ENCODE measurements around the gene MAMDC4. TPM values are rescaled to one million over a fixed set of nuclear protein-coding genes. Genes with fewer than 3 reads are reported as not detected.
"Not testable (repeated sequence)": the region's sequence is repeated elsewhere in the genome, so short reads cannot be mapped to it uniquely, and the experiment has no call there.

Gene MAMDC4
- polyA plus RNA-seq, 6 donors from 2014 or later: not detected

DNA sequence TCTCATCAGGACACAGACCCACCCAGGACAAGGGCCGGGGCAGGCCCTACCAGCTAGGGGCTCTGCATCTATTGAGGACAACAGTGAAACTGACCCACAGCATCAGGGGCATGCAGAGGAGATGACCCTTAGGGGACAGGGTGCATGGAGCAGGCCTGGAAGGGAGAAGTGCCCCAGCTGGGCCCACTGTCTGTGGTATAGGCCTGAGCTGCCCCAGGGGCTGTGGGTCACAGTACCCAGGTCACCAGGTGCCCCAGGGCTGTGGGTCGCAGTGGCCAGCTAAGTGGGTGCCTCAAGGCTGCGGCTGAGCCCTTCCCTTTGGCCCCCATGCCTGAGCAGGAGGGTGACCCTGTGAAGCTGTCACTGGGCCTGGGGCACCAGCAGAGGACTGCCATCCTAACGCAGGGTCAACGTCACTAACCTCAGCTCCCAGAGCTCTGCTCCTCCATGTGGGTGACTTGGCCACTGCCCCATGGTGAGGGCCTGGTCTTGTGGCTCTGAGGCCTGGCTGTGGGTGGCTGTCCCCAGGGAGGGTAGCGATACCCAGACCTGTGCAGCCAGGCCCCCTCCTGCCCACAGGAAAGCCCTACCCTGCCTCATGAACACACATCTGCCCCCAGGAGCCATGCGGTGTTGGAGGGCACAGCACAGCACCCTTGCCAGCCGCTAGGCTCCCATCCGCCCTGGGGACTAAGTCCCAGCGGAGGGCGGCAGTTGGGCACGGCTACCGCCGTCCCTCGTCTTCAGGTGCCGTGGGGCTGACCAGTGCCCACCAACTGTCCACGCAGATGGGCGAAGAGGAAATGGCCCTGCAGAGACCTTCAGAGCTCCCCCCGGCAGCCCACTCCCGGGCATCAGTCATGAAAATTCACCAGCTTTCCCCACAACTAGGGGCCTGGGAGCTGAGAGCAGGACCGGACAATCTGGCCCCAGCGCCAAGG lies 9.1 kb downstream of the MAMDC4 start:
- no peaks in the 10 kb centered on the region for H3K36me3 Mint-ChIP-seq
- ATAC-seq (ENCODE audit: low read depth in 2 of 2) (no peak), DNase-seq (no peak)
- no peak overlapping the region for H3K4me3 Mint-ChIP-seq
- peaks cover 10 to 22% (median 22%) of the 10 kb centered on the region in 3 donors for H3K4me1 Mint-ChIP-seq
- H3K9me3 Mint-ChIP-seq: no peaks in the 10 kb centered on the region
- H3K27ac Mint-ChIP-seq: no peak overlapping the region
- no peaks in the 10 kb centered on the region for H3K27me3 Mint-ChIP-seq

DNA sequence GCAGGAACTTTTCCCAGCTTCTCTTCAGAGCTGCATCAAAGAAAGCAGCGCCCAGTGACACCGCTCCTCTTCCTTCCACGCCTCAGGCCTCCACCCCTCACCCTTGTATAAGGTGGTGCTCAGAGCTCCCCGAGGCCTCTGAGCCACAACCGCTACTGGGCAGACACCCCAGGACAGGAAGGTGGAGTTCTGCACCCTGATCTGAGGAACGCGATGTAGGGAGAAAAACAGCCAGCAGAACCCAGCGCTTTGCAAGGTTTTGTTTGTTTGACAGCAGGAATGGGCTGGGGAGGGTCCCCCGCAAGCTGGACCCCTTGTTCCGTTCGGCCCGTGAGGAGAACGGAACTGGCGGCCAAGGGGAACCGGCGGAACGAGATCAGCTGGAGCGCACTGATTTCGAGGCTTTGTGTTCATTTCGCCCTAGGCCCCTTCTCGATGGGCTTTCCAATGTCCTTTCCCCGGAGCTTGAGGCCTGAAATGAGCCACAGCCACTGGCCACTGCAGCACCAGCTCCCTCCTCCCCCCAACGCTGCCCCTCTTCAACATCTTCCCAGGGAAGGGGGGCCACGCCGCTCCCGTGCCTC lies 9.8 kb downstream of the MAMDC4 start:
- DNase-seq (no peak), ATAC-seq (ENCODE audit: low read depth in 2 of 2) (no peak)
- H3K4me3 Mint-ChIP-seq: peak overlapping the region in 1 of 8 donors; percentile 16
- H3K9me3 Mint-ChIP-seq: no peaks in the 10 kb centered on the region
- peak overlapping the region in 1 of 6 donors; percentile 56 for H3K27ac Mint-ChIP-seq
- H3K4me1 Mint-ChIP-seq: peaks cover 10 to 23% (median 22%) of the 10 kb centered on the region in 3 donors
- H3K36me3 Mint-ChIP-seq: no peaks in the 10 kb centered on the region
- no peaks in the 10 kb centered on the region for H3K27me3 Mint-ChIP-seq

DNA sequence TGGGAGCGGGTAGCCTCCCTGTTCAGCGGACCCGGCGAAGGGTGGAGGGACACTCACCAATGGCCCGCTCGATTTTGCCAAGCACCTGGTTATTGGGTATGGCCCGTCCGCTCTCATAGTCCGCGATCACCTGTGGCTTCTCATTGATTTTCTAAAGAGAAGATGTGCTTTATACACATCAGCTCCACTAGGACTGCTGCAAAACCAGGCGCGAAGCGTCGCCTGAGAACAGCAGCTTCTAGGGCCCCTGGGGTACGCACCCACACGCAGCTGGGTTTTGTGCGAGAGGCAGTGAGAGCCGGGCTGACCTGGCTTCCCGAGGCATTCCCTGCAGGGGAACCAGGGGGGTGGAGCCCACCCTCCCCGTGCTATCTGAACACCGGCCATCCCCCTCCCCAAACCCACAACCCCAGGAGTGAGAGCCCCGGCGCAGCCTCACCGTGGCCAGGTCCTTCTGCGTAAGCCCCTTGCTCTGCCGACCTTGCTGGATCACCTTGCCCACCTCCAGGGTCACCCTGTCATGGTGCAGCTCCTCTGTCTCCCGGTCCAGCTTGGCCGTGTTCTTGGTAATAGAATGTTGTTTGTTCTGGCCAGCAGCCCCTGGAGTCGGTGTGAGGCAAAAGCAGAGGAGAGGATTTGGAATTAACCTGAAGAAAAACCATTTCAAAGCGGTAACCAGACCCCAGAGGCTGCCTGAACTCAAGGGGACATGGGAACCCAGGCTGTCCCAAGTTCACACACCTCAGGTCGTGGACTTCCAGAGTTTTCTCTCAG lies 10.9 kb downstream of the MAMDC4 start:
- no peak for DNase-seq
- no peaks in the 10 kb centered on the region for H3K27me3 Mint-ChIP-seq
- H3K9me3 Mint-ChIP-seq: no peaks in the 10 kb centered on the region
- H3K4me1 Mint-ChIP-seq: peaks cover 10 to 27% (median 22%) of the 10 kb centered on the region in 3 donors
- peak overlapping the region in 3 of 8 donors; percentile 35 to 81 (median 81) for H3K4me3 Mint-ChIP-seq
- no peak overlapping the region for H3K27ac Mint-ChIP-seq
- no peak for ATAC-seq (ENCODE audit: low read depth in 2 of 2)
- no peaks in the 10 kb centered on the region for H3K36me3 Mint-ChIP-seq

DNA sequence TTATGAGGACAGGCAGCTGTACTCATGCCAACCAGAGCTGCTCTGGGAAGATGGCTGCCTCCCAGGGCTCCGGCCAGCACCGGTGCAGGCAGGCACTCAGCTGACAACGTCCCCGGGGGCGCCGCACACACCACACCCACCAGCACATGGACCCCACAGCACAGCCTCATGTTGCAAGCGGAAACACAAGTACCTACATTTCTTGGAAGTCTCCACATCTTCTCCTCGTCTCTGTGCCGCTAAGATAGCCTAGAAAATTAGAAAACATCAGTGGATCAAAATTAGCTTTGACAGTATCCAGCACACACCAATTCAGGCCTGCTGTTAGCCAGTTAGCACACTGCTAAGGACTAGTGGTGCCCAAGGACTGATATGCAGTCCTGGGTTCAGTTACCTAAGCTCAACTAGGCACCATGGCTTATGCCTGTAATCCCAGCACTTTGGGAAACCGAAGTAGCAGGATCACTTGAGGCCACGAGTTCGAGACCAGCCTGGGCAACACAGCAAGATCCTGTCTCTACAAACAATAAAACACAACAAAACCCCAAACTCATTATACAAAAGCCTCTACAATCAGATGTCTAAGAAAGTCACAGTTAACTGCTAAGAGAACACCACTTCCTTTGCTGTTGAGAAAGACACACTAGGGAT lies 11.6 kb downstream of the MAMDC4 start:
- Mint-ChIP-seq H3K4me1 (peaks cover 10 to 27% (median 22%) of the 10 kb centered on the region in 3 donors), H3K27ac (peak overlapping the region in 1 of 6 donors; percentile 42), H3K36me3 (no peaks in the 10 kb centered on the region), H3K4me3 (peak overlapping the region in 3 of 8 donors; percentile 57 to 81 (median 60)), H3K27me3 (no peaks in the 10 kb centered on the region), H3K9me3 (no peaks in the 10 kb centered on the region)
- no peak for ATAC-seq (ENCODE audit: low read depth in 2 of 2)
- no peak for DNase-seq

DNA sequence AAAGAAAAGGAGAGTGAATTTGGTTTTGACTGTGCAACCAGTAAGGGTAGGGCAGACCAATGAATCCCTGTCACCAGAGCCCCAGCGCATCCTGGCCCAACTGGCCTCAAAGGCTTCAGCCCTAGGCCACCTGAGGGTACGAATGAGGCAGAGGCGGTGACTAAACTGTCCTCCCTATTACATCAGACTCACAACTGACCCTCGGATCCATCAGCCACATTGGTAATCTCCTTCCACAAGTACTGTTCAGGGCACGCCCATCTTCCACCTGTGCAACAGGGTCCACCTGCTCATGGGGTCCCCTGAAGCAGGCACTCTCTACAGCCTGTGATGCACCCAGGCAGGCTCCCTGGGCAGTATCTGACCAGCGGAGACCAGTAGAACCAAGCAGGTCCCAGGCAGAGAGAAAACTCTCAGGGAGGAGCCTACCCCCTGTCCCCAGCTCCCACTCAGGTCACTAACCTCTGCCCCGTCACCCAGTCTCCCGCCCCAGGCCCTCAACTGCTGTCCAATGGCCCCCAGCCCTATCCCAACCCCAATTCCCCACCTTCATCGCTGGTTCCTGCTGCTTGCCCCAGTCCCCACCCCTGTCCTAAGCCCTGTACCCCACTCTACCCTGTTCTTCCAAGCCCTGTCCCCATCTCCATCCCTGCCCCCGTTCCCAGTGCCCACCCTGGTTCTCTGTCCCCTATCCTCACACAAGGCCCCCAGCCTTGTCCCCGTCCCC lies 13.1 kb downstream of the MAMDC4 start:
- H3K36me3 Mint-ChIP-seq: no peaks in the 10 kb centered on the region
- no peaks in the 10 kb centered on the region for H3K9me3 Mint-ChIP-seq

GRCh38 chr9:136865768-136866103 lies 13.6 kb downstream of the MAMDC4 start:
- H3K27me3 Mint-ChIP-seq: no peaks in the 10 kb centered on the region
- ATAC-seq (ENCODE audit: low read depth in 2 of 2) (peak; percentile 9 to 15), DNase-seq (no peak)
- no peaks in the 10 kb centered on the region for H3K9me3 Mint-ChIP-seq
- H3K4me3 Mint-ChIP-seq: peak overlapping the region; percentile 80 to 95 (median 88)
- H3K4me1 Mint-ChIP-seq: peaks cover 7 to 24% (median 16%) of the 10 kb centered on the region in 3 donors
- peak overlapping the region in 4 of 6 donors; percentile 74 to 94 (median 86) for H3K27ac Mint-ChIP-seq
- no peaks in the 10 kb centered on the region for H3K36me3 Mint-ChIP-seq

More for the DNA sequence above, 13.1 kb downstream of the MAMDC4 start:
- Mint-ChIP-seq H3K27ac (peak overlapping the region in 5 of 6 donors; percentile 61 to 94 (median 82)), H3K4me1 (peaks cover 10 to 27% (median 21%) of the 10 kb centered on the region in 3 donors), H3K4me3 (peak overlapping the region; percentile 80 to 95 (median 88)), H3K27me3 (no peaks in the 10 kb centered on the region)
- ATAC-seq (ENCODE audit: low read depth in 2 of 2) (no peak), DNase-seq (no peak)

DNA sequence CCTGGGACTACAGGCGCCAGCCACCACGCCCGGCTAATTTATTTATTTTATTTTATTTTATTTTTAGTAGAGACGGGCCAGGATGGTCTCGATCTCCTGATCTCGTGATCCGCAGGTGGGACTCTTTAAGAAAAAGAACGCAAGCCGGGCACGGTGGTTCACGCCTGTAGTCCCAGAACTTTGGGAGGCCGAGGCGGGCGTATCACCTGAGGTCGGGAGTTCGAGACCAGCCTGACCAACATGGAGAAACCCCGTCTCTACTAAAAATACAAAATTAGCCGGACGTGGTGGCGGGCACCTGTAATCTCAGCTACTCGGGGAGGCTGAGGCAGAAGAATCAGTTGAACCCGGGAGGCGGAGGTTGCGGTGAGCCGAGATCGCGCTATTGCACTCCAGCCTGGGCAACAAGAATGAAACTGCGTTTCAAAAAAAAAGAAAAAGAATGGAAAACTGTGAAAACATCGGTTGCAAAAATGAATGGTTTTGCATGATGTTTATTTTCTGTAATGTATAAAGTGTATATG lies 14.8 kb downstream of the MAMDC4 start:
- not testable (repeated sequence) for DNase-seq, H3K27me3 Mint-ChIP-seq
- H3K4me1 Mint-ChIP-seq: peaks cover 7 to 24% (median 14%) of the 10 kb centered on the region in 3 donors

DNA sequence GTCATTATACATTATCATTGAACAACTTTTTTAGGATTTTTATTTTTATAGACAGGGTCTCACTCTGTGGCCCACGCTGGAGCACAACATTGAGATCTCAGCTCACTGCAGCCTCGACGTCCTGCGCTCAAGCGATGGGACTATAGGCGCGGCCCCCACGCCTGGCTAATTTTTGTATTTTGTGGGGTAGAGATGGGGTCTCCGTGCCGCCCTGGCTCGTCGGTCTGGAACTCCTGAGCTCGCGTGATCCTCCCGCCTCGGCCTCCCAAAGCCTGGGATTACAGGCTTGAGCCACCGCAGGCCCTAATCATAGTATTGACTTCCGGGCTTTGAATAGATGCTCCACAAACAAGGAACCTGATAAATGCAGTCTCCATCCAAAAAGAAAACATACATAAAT lies 15.3 kb downstream of the MAMDC4 start:
- peak overlapping the region in 7 of 8 donors; percentile 49 to 90 (median 77) for H3K4me3 Mint-ChIP-seq
- ATAC-seq (ENCODE audit: low read depth in 2 of 2) (no peak), DNase-seq (no peak)
- peak overlapping the region in 1 of 6 donors; percentile 54 for H3K27ac Mint-ChIP-seq
- H3K9me3 Mint-ChIP-seq: peaks cover 0 to 3% (median 0%) of the 10 kb centered on the region in 7 donors
- H3K36me3 Mint-ChIP-seq: no peaks in the 10 kb centered on the region
- H3K27me3 Mint-ChIP-seq: no peaks in the 10 kb centered on the region
- H3K4me1 Mint-ChIP-seq: peaks cover 7 to 24% (median 14%) of the 10 kb centered on the region in 3 donors

More for the DNA sequence above, 14.8 kb downstream of the MAMDC4 start:
- peak overlapping the region in 4 of 6 donors; percentile 52 to 91 (median 70) for H3K27ac Mint-ChIP-seq
- H3K9me3 Mint-ChIP-seq; H3K36me3 Mint-ChIP-seq; ATAC-seq (ENCODE audit: low read depth in 2 of 2): not testable (repeated sequence)
- peak overlapping the region; percentile 55 to 90 (median 84) for H3K4me3 Mint-ChIP-seq

DNA sequence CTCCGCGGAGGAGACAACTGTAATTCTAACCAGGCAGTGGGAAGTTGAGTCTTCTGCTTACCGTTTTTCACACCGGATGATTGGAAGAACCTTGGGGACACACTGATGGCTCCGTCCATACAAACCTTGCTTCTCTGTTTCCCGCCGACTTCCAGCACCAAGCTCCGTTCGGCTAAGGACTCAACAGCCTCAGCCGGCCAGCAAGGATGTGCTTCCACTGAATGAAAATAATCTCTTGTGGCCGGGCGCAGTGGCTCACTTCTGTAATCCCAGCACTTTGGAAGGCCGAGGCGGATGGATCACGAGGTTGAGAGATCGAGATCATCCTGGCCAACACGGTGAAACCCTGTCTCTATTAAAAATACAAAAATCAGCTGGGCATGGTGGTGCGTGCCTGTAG lies 15.8 kb downstream of the MAMDC4 start:
- no peak overlapping the region for H3K27ac Mint-ChIP-seq

DNA sequence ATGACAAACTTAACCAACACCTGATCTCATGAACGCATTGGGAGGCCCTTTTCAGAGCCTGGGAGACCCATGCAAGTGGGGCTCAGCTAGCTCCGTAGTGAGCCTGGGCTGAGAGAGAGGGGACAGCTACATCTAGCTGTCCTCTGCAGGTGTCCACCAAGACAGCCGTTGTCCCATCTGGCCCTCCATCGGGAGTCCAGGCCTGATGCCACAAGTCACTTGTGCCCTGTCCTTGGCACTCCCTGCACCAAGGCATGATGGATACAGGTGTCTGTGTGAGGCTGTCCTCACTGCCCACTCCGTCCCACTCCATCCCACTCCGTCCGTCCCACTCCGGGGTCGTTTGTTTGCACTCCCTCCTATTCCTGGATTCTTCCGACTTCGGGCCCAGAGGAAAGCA lies 16.5 kb downstream of the MAMDC4 start:
- H3K36me3 Mint-ChIP-seq: no peaks in the 10 kb centered on the region
- DNase-seq (no peak), ATAC-seq (ENCODE audit: low read depth in 2 of 2) (no peak)
- no peaks in the 10 kb centered on the region for H3K27me3 Mint-ChIP-seq
- peak overlapping the region in 7 of 8 donors; percentile 3 to 90 (median 66) for H3K4me3 Mint-ChIP-seq
- H3K9me3 Mint-ChIP-seq: peaks cover 0 to 5% (median 0%) of the 10 kb centered on the region in 7 donors
- peaks cover 7 to 22% (median 12%) of the 10 kb centered on the region in 3 donors for H3K4me1 Mint-ChIP-seq
- peak overlapping the region in 3 of 6 donors; percentile 53 to 81 (median 75) for H3K27ac Mint-ChIP-seq

More for the DNA sequence above, 15.8 kb downstream of the MAMDC4 start:
- peaks cover 0 to 5% (median 0%) of the 10 kb centered on the region in 7 donors for H3K9me3 Mint-ChIP-seq
- no peak for DNase-seq
- H3K27me3 Mint-ChIP-seq: no peaks in the 10 kb centered on the region
- ATAC-seq (ENCODE audit: low read depth in 2 of 2): no peak
- H3K4me3 Mint-ChIP-seq: peak overlapping the region in 7 of 8 donors; percentile 49 to 90 (median 77)
- peaks cover 7 to 24% (median 14%) of the 10 kb centered on the region in 3 donors for H3K4me1 Mint-ChIP-seq
- no peaks in the 10 kb centered on the region for H3K36me3 Mint-ChIP-seq

- not testable (repeated sequence) for H3K9me3 Mint-ChIP-seq; DNase-seq; H3K27ac Mint-ChIP-seq; H3K27me3 Mint-ChIP-seq; H3K36me3 Mint-ChIP-seq; ATAC-seq (ENCODE audit: low read depth in 2 of 2)
- peaks cover 7 to 15% (median 8%) of the 10 kb centered on the region in 3 donors for H3K4me1 Mint-ChIP-seq
- peak overlapping the region in 1 of 8 donors; percentile 44 for H3K4me3 Mint-ChIP-seq
Measured at GRCh38 chr9:136869611-136870010, 17.5 kb downstream of the MAMDC4 start.

DNA sequence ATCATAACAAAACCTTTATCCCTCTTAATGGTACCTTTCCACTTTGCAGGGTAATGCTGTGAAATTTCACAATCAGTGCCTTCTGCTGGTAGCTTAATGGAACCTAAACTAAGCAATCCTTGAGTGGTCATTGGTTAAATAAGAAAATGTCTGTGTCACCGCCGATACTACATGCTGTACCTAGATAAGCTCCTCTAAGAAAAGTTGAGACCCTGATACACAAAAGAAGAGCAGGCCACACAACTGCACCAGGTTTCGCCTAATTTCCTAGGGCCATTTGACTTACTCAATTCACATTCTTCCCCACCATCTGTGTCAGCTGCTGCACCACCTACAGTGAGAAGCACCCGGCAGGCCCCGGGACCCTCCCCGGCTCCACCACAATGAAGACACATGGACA lies 23.0 kb downstream of the MAMDC4 start:
- Mint-ChIP-seq H3K4me1 (peaks cover 0 to 3% (median 0%) of the 10 kb centered on the region in 3 donors), H3K36me3 (no peaks in the 10 kb centered on the region), H3K9me3 (peaks cover 0 to 5% (median 0%) of the 10 kb centered on the region in 7 donors), H3K27ac (peak overlapping the region in 1 of 6 donors; percentile 52), H3K4me3 (no peak overlapping the region), H3K27me3 (no peaks in the 10 kb centered on the region)
- no peak for DNase-seq
- ATAC-seq (ENCODE audit: low read depth in 2 of 2): no peak

Measured in naive B cell (primary cell).